HG03439 (cell line): ENCODE measurements around the gene KIF16B.
"Not testable (repeated sequence)": the region's sequence is repeated elsewhere in the genome, so short reads cannot be mapped to it uniquely, and the experiment has no call there.

ENCODE experiments used
- ATAC-seq: cut with Tn5 transposase; IDR thresholded peaks from one replicate; pipeline ENCODE4 v1.9.1; 2021; ENCODE audit warnings: mild to moderate bottlenecking, moderate library complexity; ENCODE audit not compliant: unreplicated experiment

Gene KIF16B

GRCh38 chr20:16526433-16527380, 46.5 kb downstream of the KIF16B start:
- no peak for ATAC-seq

GRCh38 chr20:16522651-16523050, 50.6 kb downstream of the KIF16B start:
- ATAC-seq: not testable (repeated sequence)

- ATAC-seq: no peak
Measured at GRCh38 chr20:16520154-16520553, 53.1 kb downstream of the KIF16B start.

GRCh38 chr20:16519673-16520072, 53.6 kb downstream of the KIF16B start:
- not testable (repeated sequence) for ATAC-seq

- ATAC-seq: no peak
Measured at GRCh38 chr20:16518784-16519084, 54.5 kb downstream of the KIF16B start.

GRCh38 chr20:16517946-16518783, 55.1 kb downstream of the KIF16B start:
- ATAC-seq: no peak

- ATAC-seq: no peak
Measured at GRCh38 chr20:16516794-16517193, 56.5 kb downstream of the KIF16B start.

- no peak for ATAC-seq
Measured at GRCh38 chr20:16515046-16515445, 58.2 kb downstream of the KIF16B start.

GRCh38 chr20:16514140-16514539, 59.1 kb downstream of the KIF16B start:
- no peak for ATAC-seq

GRCh38 chr20:16505894-16506293, 67.4 kb downstream of the KIF16B start:
- ATAC-seq: no peak

GRCh38 chr20:16501301-16501700, 71.9 kb downstream of the KIF16B start:
- no peak for ATAC-seq

- ATAC-seq: no peak
Measured at GRCh38 chr20:16500197-16500596, 73.1 kb downstream of the KIF16B start.

GRCh38 chr20:16498526-16499253, 74.6 kb downstream of the KIF16B start:
- ATAC-seq: no peak

GRCh38 chr20:16497896-16498295, 75.4 kb downstream of the KIF16B start:
- no peak for ATAC-seq

GRCh38 chr20:16493486-16493885, 79.8 kb downstream of the KIF16B start:
- ATAC-seq: no peak

GRCh38 chr20:16491294-16491905, 81.8 kb downstream of the KIF16B start:
- no peak for ATAC-seq

GRCh38 chr20:16490696-16491095, 82.6 kb downstream of the KIF16B start:
- ATAC-seq: no peak

- ATAC-seq: no peak
Measured at GRCh38 chr20:16488616-16489015, 84.6 kb downstream of the KIF16B start.

- ATAC-seq: no peak
Measured at GRCh38 chr20:16488086-16488485, 85.2 kb downstream of the KIF16B start.

- no peak for ATAC-seq
Measured at GRCh38 chr20:16486532-16486931, 86.7 kb downstream of the KIF16B start.

- ATAC-seq: no peak
Measured at GRCh38 chr20:16485401-16485800, 87.8 kb downstream of the KIF16B start.
